Measurements from ENCODE around the gene PSMD14. TPM values are rescaled to one million over a fixed set of nuclear protein-coding genes. Genes with fewer than 3 reads are reported as not detected.

The PSMD14 gene
- polyA plus RNA-seq, 1 donor from 2014 or later: 136 TPM

GRCh38 chr2:161422816-161423403, 114.7 kb downstream of the PSMD14 start:
- Histone ChIP-seq H2AFZ (ENCODE audit: low read depth, low read length) (no peak overlapping the region), H3K9me3 (ENCODE audit: low read length) (peaks cover 3% of the 10 kb centered on the region), H3F3A (ENCODE audit: insufficient read depth, low read length, poor library complexity, severe bottlenecking) (no peaks in the 10 kb centered on the region), H3K9ac (ENCODE audit: low read length) (no peak overlapping the region), H3K4me2 (ENCODE audit: low read length) (no peak overlapping the region), H3K36me3 (ENCODE audit: insufficient read depth, low read length) (no peaks in the 10 kb centered on the region), H3K27me3 (ENCODE audit: insufficient read depth, low read depth, low read length) (peaks cover 100% of the 10 kb centered on the region), H3K9me2 (ENCODE audit: insufficient read depth, low read length) (no peaks in the 10 kb centered on the region), H4K20me1 (ENCODE audit: insufficient read depth) (no peaks in the 10 kb centered on the region), H3K27ac (ENCODE audit: low read length) (no peak overlapping the region), H3K79me2 (replicated peaks; ENCODE audit: insufficient read depth, low read length) (no peaks in the 10 kb centered on the region), H3K4me3 (ENCODE audit: low read length) (peak overlapping the region; percentile 64)
- TF ChIP-seq REST (IDR thresholded peaks at IDR 0.05; ENCODE audit: borderline replicate concordance) (no peak), POLR2AphosphoS5 (IDR thresholded peaks at IDR 0.05) (peak; percentile 8)

DNA sequence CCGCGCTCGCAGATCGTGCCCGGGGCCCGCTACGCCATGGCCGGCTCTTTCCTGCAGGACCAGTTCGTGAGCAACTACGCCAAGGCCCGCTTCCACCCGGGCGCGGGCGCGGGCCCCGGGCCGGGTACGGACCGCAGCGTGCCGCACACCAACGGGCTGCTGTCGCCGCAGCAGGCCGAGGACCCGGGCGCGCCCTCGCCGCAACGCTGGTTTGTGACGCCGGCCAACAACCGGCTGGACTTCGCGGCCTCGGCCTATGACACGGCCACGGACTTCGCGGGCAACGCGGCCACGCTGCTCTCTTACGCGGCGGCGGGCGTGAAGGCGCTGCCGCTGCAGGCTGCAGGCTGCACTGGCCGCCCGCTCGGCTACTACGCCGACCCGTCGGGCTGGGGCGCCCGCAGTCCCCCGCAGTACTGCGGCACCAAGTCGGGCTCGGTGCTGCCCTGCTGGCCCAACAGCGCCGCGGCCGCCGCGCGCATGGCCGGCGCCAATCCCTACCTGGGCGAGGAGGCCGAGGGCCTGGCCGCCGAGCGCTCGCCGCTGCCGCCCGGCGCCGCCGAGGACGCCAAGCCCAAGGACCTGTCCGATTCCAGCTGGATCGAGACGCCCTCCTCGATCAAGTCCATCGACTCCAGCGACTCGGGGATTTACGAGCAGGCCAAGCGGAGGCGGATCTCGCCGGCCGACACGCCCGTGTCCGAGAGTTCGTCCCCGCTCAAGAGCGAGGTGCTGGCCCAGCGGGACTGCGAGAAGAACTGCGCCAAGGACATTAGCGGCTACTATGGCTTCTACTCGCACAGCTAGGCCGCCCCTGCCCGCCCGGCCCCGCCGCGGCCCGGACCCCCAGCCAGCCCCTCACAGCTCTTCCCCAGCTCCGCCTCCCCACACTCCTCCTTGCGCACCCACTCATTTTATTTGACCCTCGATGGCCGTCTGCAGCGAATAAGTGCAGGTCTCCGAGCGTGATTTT, 115.5 kb downstream of the PSMD14 start:
- Histone ChIP-seq H3K36me3 (ENCODE audit: insufficient read depth, low read length) (no peaks in the 10 kb centered on the region), H3K79me2 (replicated peaks; ENCODE audit: insufficient read depth, low read length) (no peaks in the 10 kb centered on the region), H3K4me2 (ENCODE audit: low read length) (no peak overlapping the region), H3K4me3 (ENCODE audit: low read length) (peak overlapping the region; percentile 64), H3K27ac (ENCODE audit: low read length) (no peak overlapping the region), H3K9me2 (ENCODE audit: insufficient read depth, low read length) (no peaks in the 10 kb centered on the region), H3K9ac (ENCODE audit: low read length) (peak overlapping the region; percentile 13), H2AFZ (ENCODE audit: low read depth, low read length) (no peak overlapping the region), H3F3A (ENCODE audit: insufficient read depth, low read length, poor library complexity, severe bottlenecking) (no peaks in the 10 kb centered on the region), H4K20me1 (ENCODE audit: insufficient read depth) (no peaks in the 10 kb centered on the region), H3K9me3 (ENCODE audit: low read length) (peaks cover 3% of the 10 kb centered on the region), H3K27me3 (ENCODE audit: insufficient read depth, low read depth, low read length) (peaks cover 100% of the 10 kb centered on the region)
- peak; percentile 83 for TF ChIP-seq EZH2 (IDR thresholded peaks at IDR 0.05; ENCODE audit: borderline replicate concordance, insufficient read depth, low read length, poor library complexity, severe bottlenecking)
- no peak for TF ChIP-seq TAF1 (IDR thresholded peaks at IDR 0.05; ENCODE audit: low read depth)

- Histone ChIP-seq H3K4me2 (ENCODE audit: low read length) (no peak overlapping the region), H3K27ac (ENCODE audit: low read length) (peak overlapping the region; percentile 2)
Measured at GRCh38 chr2:161424394-161424769, 116.2 kb downstream of the PSMD14 start.

More at GRCh38 chr2:161424394-161424769, 116.2 kb downstream of the PSMD14 start:
- no peaks in the 10 kb centered on the region for H4K20me1 ChIP-seq (ENCODE audit: insufficient read depth)
- peak overlapping the region; percentile 13 for H3K9ac ChIP-seq (ENCODE audit: low read length)
- H3K9me3 ChIP-seq (ENCODE audit: low read length): peaks cover 3% of the 10 kb centered on the region
- peaks cover 100% of the 10 kb centered on the region for H3K27me3 ChIP-seq (ENCODE audit: insufficient read depth, low read depth, low read length)
- TF ChIP-seq EP300 (conservative IDR thresholded peaks at IDR 0.05; ENCODE audit: poor library complexity, severe bottlenecking) (no peak), REST (IDR thresholded peaks at IDR 0.05; ENCODE audit: borderline replicate concordance) (no peak), POLR2AphosphoS5 (IDR thresholded peaks at IDR 0.05) (peak; percentile 27), EZH2 (IDR thresholded peaks at IDR 0.05; ENCODE audit: borderline replicate concordance, insufficient read depth, low read length, poor library complexity, severe bottlenecking) (no peak)
- no peaks in the 10 kb centered on the region for H3F3A ChIP-seq (ENCODE audit: insufficient read depth, low read length, poor library complexity, severe bottlenecking)
- no peaks in the 10 kb centered on the region for H3K9me2 ChIP-seq (ENCODE audit: insufficient read depth, low read length)
- no peak overlapping the region for H2AFZ ChIP-seq (ENCODE audit: low read depth, low read length)
- peak overlapping the region; percentile 64 for H3K4me3 ChIP-seq (ENCODE audit: low read length)
- H3K36me3 ChIP-seq (ENCODE audit: insufficient read depth, low read length): no peaks in the 10 kb centered on the region
- H3K79me2 ChIP-seq (replicated peaks; ENCODE audit: insufficient read depth, low read length): no peaks in the 10 kb centered on the region

Measured in neural cell (in vitro differentiated cells).